SK-N-SH treated with all-trans-retinoic acid at 6 μM for 48 hours (cell line): ENCODE data around the gene DGCR2.

Source experiments
- ATAC-seq: fragments of 200-7000 bp; cut with Tn5 transposase; 3 replicates; pipeline ENCODE4 v1.9.1; 2020; ENCODE audit warnings: mild to moderate bottlenecking, moderate library complexity
- ARNTL ChIP-seq: fragments of 450-650 bp; formaldehyde crosslinking; IDR thresholded peaks from 2 replicates; pipeline ENCODE4 v1.5.0; 2020; ENCODE audit warnings: low read depth, mild to moderate bottlenecking, moderate library complexity, borderline replicate concordance
- BACH2 ChIP-seq: fragments of 250-450 bp; sonication (Bioruptor Pico); IDR thresholded peaks from 2 replicates; pipeline ENCODE4 v1.9.0; 2021; ENCODE audit warnings: mild to moderate bottlenecking, borderline replicate concordance
- CREB5 ChIP-seq: fragments of 250-450 bp; sonication (Bioruptor Pico); IDR thresholded peaks from 2 replicates; pipeline ENCODE4 v1.5.1; 2020; ENCODE audit warnings: low read depth, mild to moderate bottlenecking, moderate library complexity
- CSDC2 ChIP-seq: fragments of 250-450 bp; sonication (Bioruptor Pico); IDR thresholded peaks from 2 replicates; pipeline ENCODE4 v1.5.0; 2020; ENCODE audit warnings: mild to moderate bottlenecking, moderate library complexity
- CSRNP3 ChIP-seq: fragments of 250-450 bp; sonication (Bioruptor Pico); IDR thresholded peaks from 2 replicates; pipeline ENCODE4 v1.5.1; 2021; ENCODE audit warnings: mild to moderate bottlenecking, moderate library complexity
- ESRRG ChIP-seq: fragments of 250-450 bp; sonication (Bioruptor Pico); IDR thresholded peaks from 2 replicates; pipeline ENCODE4 v1.6.1; 2021; ENCODE audit warnings: mild to moderate bottlenecking
- GLIS3 ChIP-seq: fragments of 250-450 bp; sonication (Bioruptor Pico); IDR thresholded peaks from 2 replicates; pipeline ENCODE4 v1.5.0; 2020; ENCODE audit warnings: mild to moderate bottlenecking, moderate library complexity
- ISL1 ChIP-seq: fragments of 250-450 bp; sonication (Bioruptor Pico); IDR thresholded peaks from 2 replicates; pipeline ENCODE4 v2.1.2; 2022; ENCODE audit warnings: mild to moderate bottlenecking, moderate library complexity
- OSR1 ChIP-seq: fragments of 250-450 bp; sonication (Bioruptor Pico); IDR thresholded peaks from 2 replicates; pipeline ENCODE4 v1.8.0; 2022; ENCODE audit warnings: moderate library complexity, mild to moderate bottlenecking, inconsistent platforms
- PATZ1 ChIP-seq: fragments of 250-450 bp; sonication (Bioruptor Pico); IDR thresholded peaks from 2 replicates; pipeline ENCODE4 v1.8.0; 2020; ENCODE audit warnings: mild to moderate bottlenecking, moderate library complexity, borderline replicate concordance
- POU6F1 ChIP-seq: fragments of 250-450 bp; sonication (Bioruptor Pico); IDR thresholded peaks from 2 replicates; pipeline ENCODE4 v1.8.0; 2021; ENCODE audit warnings: low read depth, mild to moderate bottlenecking, moderate library complexity, borderline replicate concordance
- PPARA ChIP-seq: fragments of 250-450 bp; sonication (Bioruptor Pico); IDR thresholded peaks from 2 replicates; pipeline ENCODE4 v1.5.0; 2020; ENCODE audit warnings: mild to moderate bottlenecking, borderline replicate concordance
- RARB ChIP-seq: fragments of 250-450 bp; sonication (Bioruptor Pico); IDR thresholded peaks from 2 replicates; pipeline ENCODE4 v1.8.0; 2021; ENCODE audit warnings: mild to moderate bottlenecking, moderate library complexity
- SNAI2 ChIP-seq: fragments of 250-450 bp; sonication (Bioruptor Pico); IDR thresholded peaks from 2 replicates; pipeline ENCODE4 v1.5.0; 2020; ENCODE audit warnings: mild to moderate bottlenecking, moderate library complexity
- TCF4 ChIP-seq: fragments of 250-450 bp; sonication (Bioruptor Pico); IDR thresholded peaks from 2 replicates; pipeline ENCODE4 v1.8.0; 2021; ENCODE audit warnings: mild to moderate bottlenecking, moderate library complexity, borderline replicate concordance
- TOX ChIP-seq: fragments of 250-450 bp; sonication (Bioruptor Pico); IDR thresholded peaks from 2 replicates; pipeline ENCODE4 v1.8.0; 2021; ENCODE audit warnings: mild to moderate bottlenecking, moderate library complexity, borderline replicate concordance
- TSHZ2 ChIP-seq: fragments of 250-450 bp; sonication (Bioruptor Pico); IDR thresholded peaks from 2 replicates; pipeline ENCODE4 v1.5.0; 2020; ENCODE audit warnings: mild to moderate bottlenecking, moderate library complexity
- ZC3H10 ChIP-seq: fragments of 250-450 bp; sonication (Bioruptor Pico); IDR thresholded peaks from 2 replicates; pipeline ENCODE4 v1.5.1; 2021; ENCODE audit warnings: mild to moderate bottlenecking, moderate library complexity
- ZFP3 ChIP-seq: fragments of 250-450 bp; sonication (Bioruptor Pico); IDR thresholded peaks from 2 replicates; pipeline ENCODE4 v1.5.0; 2020; ENCODE audit warnings: mild to moderate bottlenecking, moderate library complexity
- ZFP30 ChIP-seq: fragments of 450-650 bp; formaldehyde crosslinking; IDR thresholded peaks from 2 replicates; pipeline ENCODE4 v1.5.0; 2022; ENCODE audit warnings: mild to moderate bottlenecking, moderate library complexity
- ZNF565 ChIP-seq: fragments of 450-650 bp; formaldehyde crosslinking; conservative IDR thresholded peaks from 2 replicates; pipeline ENCODE4 v1.5.0; 2020; ENCODE audit warnings: low read depth, mild to moderate bottlenecking, moderate library complexity
- ZNF8 ChIP-seq: fragments of 450-650 bp; formaldehyde crosslinking; IDR thresholded peaks from 2 replicates; pipeline ENCODE4 v1.5.0; 2020; ENCODE audit warnings: mild to moderate bottlenecking, moderate library complexity

DGCR2 gene

GRCh38 chr22:19110064-19110458 lies 12.2 kb downstream of the DGCR2 start:
- TF ChIP-seq CSDC2 (CRISPR knock-in tag), result no peak
- TF ChIP-seq ZNF8, result no peak
- no peak for TF ChIP-seq ZNF565
- no peak for TF ChIP-seq ZFP3
- TF ChIP-seq PPARA (CRISPR knock-in tag), result no peak
- TF ChIP-seq TOX (CRISPR knock-in tag), result no peak
- TF ChIP-seq ISL1 (CRISPR knock-in tag), result no peak
- no peak for TF ChIP-seq ESRRG (CRISPR knock-in tag)
- TF ChIP-seq ZC3H10, result no peak
- no peak for TF ChIP-seq BACH2 (CRISPR knock-in tag)
- no peak for TF ChIP-seq ZFP30
- TF ChIP-seq ARNTL (CRISPR knock-in tag), result no peak
- TF ChIP-seq CSRNP3 (CRISPR knock-in tag), result no peak
- no peak for TF ChIP-seq CREB5 (CRISPR knock-in tag)
- no peak for TF ChIP-seq GLIS3
- TF ChIP-seq SNAI2 (CRISPR knock-in tag), result no peak
- no peak for TF ChIP-seq OSR1 (CRISPR knock-in tag)
- no peak for TF ChIP-seq RARB (CRISPR knock-in tag)
- no peak for TF ChIP-seq PATZ1 (CRISPR knock-in tag)
- no peak for TF ChIP-seq TCF4 (CRISPR knock-in tag)
- ATAC-seq, result no peak

GRCh38 chr22:19109198-19110063 lies 12.8 kb downstream of the DGCR2 start:
- TF ChIP-seq ZFP30 (no peak), ISL1 (CRISPR knock-in tag) (no peak), TSHZ2 (CRISPR knock-in tag) (no peak), CSDC2 (CRISPR knock-in tag) (no peak), CREB5 (CRISPR knock-in tag) (no peak), TOX (CRISPR knock-in tag) (no peak), CSRNP3 (CRISPR knock-in tag) (no peak), ESRRG (CRISPR knock-in tag) (no peak), ZNF565 (no peak), ZNF8 (no peak), ZFP3 (no peak), POU6F1 (CRISPR knock-in tag) (no peak), TCF4 (CRISPR knock-in tag) (no peak), PATZ1 (CRISPR knock-in tag) (no peak)
- ATAC-seq, result no peak
